Measurements from ENCODE around the gene NTN1.

DNA sequence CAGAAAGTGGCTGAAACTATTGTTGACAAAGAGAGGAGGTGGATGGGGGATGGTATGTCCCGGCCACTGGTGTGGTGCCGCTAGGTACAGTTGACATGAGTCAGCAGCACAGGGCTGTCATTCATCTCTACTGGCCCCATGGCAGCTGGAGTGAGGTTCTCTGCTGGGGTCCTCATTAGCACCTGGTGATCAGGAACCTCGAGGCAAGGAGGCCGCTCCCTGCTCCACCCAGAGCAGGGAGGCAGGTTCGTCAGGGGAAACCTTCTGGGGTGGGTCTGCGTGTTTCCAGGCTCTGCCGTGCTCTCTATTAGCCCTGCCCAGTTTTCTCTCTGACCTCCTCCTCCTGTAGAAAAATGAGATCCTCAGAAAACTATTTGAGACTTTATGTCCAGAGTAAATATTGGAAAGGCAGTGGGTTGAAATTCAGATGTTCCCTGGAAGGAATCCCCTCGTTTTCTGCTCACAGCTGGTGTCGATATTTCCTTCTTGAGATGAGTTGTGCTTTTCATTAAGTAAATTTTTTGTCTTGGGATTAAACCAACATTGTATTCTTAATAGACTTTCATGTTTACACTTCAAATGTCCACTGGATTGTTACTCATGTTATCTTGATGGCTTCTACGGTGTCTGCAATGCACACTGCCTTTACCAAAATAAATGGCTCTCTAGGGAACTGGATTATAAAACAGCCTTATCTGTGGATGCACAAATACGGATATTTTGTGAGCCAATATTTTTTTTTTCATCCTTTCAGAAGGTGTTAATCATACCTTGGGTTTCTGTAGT, 7.1 kb downstream of the NTN1 start:
- TF ChIP-seq, protein P1, sequence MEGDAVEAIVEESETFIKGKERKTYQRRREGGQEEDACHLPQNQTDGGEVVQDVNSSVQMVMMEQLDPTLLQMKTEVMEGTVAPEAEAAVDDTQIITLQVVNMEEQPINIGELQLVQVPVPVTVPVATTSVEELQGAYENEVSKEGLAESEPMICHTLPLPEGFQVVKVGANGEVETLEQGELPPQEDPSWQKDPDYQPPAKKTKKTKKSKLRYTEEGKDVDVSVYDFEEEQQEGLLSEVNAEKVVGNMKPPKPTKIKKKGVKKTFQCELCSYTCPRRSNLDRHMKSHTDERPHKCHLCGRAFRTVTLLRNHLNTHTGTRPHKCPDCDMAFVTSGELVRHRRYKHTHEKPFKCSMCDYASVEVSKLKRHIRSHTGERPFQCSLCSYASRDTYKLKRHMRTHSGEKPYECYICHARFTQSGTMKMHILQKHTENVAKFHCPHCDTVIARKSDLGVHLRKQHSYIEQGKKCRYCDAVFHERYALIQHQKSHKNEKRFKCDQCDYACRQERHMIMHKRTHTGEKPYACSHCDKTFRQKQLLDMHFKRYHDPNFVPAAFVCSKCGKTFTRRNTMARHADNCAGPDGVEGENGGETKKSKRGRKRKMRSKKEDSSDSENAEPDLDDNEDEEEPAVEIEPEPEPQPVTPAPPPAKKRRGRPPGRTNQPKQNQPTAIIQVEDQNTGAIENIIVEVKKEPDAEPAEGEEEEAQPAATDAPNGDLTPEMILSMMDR (IDR thresholded peaks at IDR 0.05), result no peak
- no peak for TF ChIP-seq POLR2A (IDR thresholded peaks at IDR 0.05)
